Measurements from ENCODE around the gene OSBPL2.

DNA sequence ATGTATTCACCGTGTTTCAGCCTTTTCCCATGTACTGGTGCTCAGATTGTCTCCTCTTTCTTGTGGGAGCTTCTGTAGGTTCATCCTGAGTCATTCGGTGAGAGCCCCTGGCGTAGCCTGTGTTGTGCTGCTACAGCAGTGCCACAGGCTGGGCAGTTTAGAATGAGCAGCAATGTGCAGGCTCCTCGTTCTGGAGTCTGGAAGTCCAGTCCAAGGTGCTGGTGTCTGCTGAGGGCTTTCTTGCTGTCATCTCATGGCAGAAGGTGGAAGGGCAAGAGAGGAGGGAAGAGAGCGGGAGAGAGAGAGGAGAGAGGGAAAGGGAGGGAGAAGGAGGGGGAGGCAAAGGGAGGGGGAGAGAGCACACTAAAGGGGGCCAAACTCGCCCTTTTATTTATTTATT lies 15.1 kb downstream of the OSBPL2 start:
- TF ChIP-seq EZH2 (IDR thresholded peaks at IDR 0.05): no peak
- TF ChIP-seq POLR2AphosphoS5 (IDR thresholded peaks at IDR 0.05; ENCODE audit: borderline replicate concordance, low read depth, low read length): no peak
